ENCODE measurements around the gene HYPK. TPM values are rescaled to one million over a fixed set of nuclear protein-coding genes. Genes with fewer than 3 reads are reported as not detected.

The HYPK gene, protein sequence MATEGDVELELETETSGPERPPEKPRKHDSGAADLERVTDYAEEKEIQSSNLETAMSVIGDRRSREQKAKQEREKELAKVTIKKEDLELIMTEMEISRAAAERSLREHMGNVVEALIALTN
- 10 to 100 TPM; 14.8 to 16.1 TPM for total RNA-seq

DNA sequence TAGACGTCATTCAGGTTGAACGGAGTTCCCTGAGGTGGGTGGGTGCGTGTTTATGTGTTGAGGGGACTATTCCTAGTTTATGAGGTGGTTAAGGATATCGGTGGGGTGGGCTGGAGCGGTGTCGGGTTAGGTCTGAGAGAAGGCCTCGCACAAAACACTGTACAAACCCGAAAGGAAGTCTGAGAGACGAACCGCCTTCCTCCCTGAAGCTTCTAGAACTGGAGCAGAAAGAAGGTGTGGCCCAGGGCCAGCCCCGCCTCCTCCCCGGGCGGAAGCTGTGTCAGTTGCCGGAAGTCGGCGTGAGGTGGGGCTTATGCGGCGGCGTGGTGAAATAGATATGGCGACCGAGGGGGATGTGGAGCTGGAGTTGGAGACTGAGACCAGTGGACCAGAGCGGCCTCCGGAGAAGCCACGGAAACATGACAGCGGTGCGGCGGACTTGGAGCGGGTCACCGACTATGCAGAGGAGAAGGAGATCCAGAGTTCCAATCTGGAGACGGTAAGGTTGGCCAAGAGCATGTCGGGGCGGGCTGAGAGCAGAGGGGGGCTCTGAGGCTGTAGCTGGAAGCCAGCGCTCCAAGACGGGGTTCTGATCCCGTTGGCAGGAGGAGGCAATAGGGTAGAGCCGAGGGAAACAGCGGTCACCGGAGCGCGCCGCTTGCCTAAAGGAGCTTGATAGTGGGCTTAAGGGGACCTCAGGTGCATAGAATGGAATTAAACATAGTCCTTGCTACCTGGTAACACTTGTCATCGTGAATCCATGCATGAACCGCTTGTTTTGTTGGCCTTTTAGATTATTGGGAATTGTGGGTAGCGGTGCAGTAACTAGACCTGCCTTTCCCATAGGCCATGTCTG lies at the start of gene HYPK:
Gene HYPK, plus strand, starts transcription at position 314 of the 856 bp plus-strand sequence. Its CDS starts 24 bp downstream, at position 338.
- peak; percentile 98 for ATAC-seq
- CTCF ChIA-PET = interaction anchor here (0.6 to 1.6 kb wide), 5 partner anchors 10 to 30 kb away, joined by 3 to 6 read pairs (median 3); partner anchors contain the start of genes ELL3 and MFAP1
- H3K36me3 Mint-ChIP-seq = peaks cover 54% of the 10 kb centered on the region
- peak; percentile 95 for DNase-seq
- peaks cover 42% of the 10 kb centered on the region for H3K4me1 Mint-ChIP-seq
- H3K4me3 Mint-ChIP-seq = peak within 1 kb of the TSS; percentile 88
- H3K27me3 Mint-ChIP-seq = no peaks in the 10 kb centered on the region
- peak within 1 kb of the TSS; percentile 95 for H3K27ac Mint-ChIP-seq
- H3K9me3 Mint-ChIP-seq (ENCODE audit: low read depth) = no peaks in the 10 kb centered on the region

GRCh38 chr15:43751885-43752284 lies 48.5 kb upstream of the HYPK start:
- CTCF ChIA-PET = no interaction called here
- peaks cover 46% of the 10 kb centered on the region for H3K4me1 Mint-ChIP-seq
- H3K27me3 Mint-ChIP-seq = no peaks in the 10 kb centered on the region
- H3K36me3 Mint-ChIP-seq = peaks cover 31% of the 10 kb centered on the region
- H3K27ac Mint-ChIP-seq = no peak overlapping the region
- H3K9me3 Mint-ChIP-seq (ENCODE audit: low read depth) = no peaks in the 10 kb centered on the region
- H3K4me3 Mint-ChIP-seq = peak overlapping the region; percentile 5
- DNase-seq = no peak
- ATAC-seq = no peak

GRCh38 chr15:43762824-43763223 lies 37.6 kb upstream of the HYPK start:
- Mint-ChIP-seq H3K27me3 (no peaks in the 10 kb centered on the region), H3K36me3 (peaks cover 54% of the 10 kb centered on the region), H3K27ac (no peak overlapping the region), H3K9me3 (ENCODE audit: low read depth) (no peaks in the 10 kb centered on the region), H3K4me1 (no peaks in the 10 kb centered on the region), H3K4me3 (no peak overlapping the region)
- CTCF ChIA-PET = no interaction called here
- no peak for DNase-seq
- no peak for ATAC-seq

DNA sequence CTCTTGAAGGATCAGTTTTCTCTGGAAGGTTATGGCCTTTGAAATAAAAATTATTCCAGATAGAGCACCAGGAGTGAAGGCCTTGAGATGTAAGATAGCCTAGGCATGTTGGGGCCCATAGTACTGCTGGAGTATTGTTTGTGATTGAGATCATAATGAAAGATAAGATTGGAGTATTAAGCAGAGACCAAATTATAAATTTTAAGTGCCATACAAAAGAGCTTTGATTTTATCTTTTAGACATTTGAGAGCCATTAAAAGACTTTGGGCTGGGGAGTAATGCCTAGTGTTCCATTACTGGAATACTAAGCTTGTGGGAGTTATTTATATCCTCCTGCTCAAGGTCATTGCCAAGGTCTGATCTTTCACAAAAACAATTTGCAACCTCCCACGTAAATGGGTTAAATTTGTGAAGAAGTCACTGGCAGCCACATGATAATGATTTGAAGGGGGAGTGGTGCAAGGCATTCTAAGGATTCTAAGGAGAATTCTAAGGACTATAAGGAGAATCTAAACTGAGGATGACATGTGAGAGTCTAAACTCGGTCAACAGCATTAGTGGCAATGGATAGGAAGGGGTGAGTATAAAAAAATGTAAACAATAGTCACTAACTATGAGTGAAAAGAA lies 36.5 kb upstream of the HYPK start:
- Mint-ChIP-seq H3K27ac (no peak overlapping the region), H3K36me3 (peaks cover 60% of the 10 kb centered on the region), H3K9me3 (ENCODE audit: low read depth) (no peaks in the 10 kb centered on the region), H3K4me1 (no peaks in the 10 kb centered on the region), H3K27me3 (no peaks in the 10 kb centered on the region), H3K4me3 (no peak overlapping the region)
- CTCF ChIA-PET = interaction anchor here (2.3 kb wide), 1 partner anchor 13 kb away, joined by 8 read pairs; no protein-coding TSS in a partner anchor
- no peak for DNase-seq
- ATAC-seq = no peak

DNA sequence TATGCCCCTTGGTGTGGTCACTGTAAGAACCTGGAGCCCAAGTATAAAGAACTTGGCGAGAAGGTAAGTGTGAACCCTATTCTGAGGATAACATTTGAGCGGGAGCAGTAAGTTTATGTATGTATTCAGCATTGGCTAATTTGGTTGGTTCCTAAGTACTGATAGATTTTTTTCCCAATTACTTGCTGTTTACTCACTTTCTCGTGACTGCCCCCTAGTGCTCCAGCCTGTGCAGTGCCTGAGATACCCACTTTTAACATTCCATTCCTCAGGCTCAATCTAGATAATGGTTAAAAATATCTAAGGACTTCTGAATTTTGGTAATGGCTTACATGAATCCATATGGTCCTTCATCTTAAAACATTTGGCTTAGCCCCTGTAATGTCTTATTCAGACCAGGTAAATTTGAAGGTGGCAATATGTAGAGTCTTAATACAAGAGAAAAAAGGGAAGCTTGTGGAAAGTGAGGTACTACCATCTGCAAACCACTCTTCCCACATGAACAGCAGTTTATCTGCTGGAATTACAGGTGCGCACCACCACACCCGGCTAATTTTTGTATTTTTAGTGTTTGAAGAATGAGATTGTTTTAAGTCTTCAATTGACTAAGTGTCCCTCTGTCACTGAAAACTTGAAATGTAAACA lies 30.7 kb upstream of the HYPK start:
- Mint-ChIP-seq H3K4me3 (no peak overlapping the region), H3K27me3 (no peaks in the 10 kb centered on the region), H3K9me3 (ENCODE audit: low read depth) (no peaks in the 10 kb centered on the region), H3K27ac (no peak overlapping the region), H3K4me1 (no peaks in the 10 kb centered on the region), H3K36me3 (peaks cover 61% of the 10 kb centered on the region)
- DNase-seq (peak; percentile 69), ATAC-seq (peak; percentile 78)
- CTCF ChIA-PET = interaction anchor here (0.9 to 2.6 kb wide), 11 partner anchors 7 to 329 kb away, joined by 3 to 9 read pairs (median 4); partner anchors contain the start of genes ELL3, HYPK and SERINC4

DNA sequence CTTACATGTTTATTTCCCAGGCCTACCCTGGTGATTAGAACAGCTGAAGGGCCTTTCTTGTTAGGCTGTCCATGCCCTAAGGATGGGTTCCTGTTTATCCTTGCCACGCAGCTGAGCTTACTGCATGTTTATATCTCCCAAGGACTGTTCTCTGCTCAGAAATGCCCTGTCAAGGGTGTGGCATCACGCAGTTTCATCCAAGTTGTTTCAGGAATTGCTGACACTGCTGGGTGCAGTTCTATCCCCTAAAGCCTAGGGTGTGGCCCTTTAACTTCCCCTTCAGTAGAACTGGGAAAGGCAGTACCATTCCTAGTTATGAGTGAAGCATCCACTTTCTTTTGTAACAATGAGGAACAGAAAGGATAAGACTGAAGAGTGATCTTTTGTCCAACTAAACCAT lies 28.6 kb upstream of the HYPK start:
- CTCF ChIA-PET = interaction anchor here (0.9 kb wide), 1 partner anchor 16 kb away, joined by 3 read pairs; no protein-coding TSS in a partner anchor
- Mint-ChIP-seq H3K9me3 (ENCODE audit: low read depth) (no peaks in the 10 kb centered on the region), H3K27me3 (no peaks in the 10 kb centered on the region), H3K4me3 (no peak overlapping the region), H3K36me3 (peaks cover 45% of the 10 kb centered on the region), H3K27ac (no peak overlapping the region), H3K4me1 (peaks cover 5% of the 10 kb centered on the region)
- ATAC-seq (no peak), DNase-seq (no peak)

DNA sequence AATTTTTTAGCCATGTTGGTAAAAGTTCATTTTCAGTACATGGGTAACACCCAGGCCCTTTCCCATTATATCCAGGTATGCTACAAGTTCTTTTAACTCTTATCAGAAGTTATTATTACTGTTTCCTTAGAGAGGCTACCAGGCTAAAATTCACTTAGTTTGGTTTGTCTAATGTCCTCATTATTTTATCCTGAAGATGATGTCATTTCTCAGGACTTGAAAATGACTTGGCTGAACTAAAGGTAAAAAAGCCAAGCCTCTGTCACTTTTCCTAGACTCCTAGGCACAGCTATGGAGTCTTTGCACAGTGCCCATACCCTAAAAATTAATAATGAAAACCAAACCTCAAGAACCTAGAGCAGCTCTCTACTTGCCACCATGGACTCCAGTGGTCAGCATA lies 27.8 kb upstream of the HYPK start:
- CTCF ChIA-PET = no interaction called here
- Mint-ChIP-seq H3K27ac (no peak overlapping the region), H3K4me3 (no peak overlapping the region), H3K4me1 (peaks cover 9% of the 10 kb centered on the region), H3K36me3 (peaks cover 45% of the 10 kb centered on the region), H3K9me3 (ENCODE audit: low read depth) (no peaks in the 10 kb centered on the region), H3K27me3 (no peaks in the 10 kb centered on the region)
- ATAC-seq (no peak), DNase-seq (no peak)

GRCh38 chr15:43774062-43774461 lies 26.3 kb upstream of the HYPK start:
- peaks cover 17% of the 10 kb centered on the region for H3K4me1 Mint-ChIP-seq
- peaks cover 34% of the 10 kb centered on the region for H3K36me3 Mint-ChIP-seq
- H3K27me3 Mint-ChIP-seq = peaks cover 7% of the 10 kb centered on the region
- no peak for ATAC-seq
- no peak for DNase-seq
- H3K4me3 Mint-ChIP-seq = no peak overlapping the region
- CTCF ChIA-PET = no interaction called here
- no peaks in the 10 kb centered on the region for H3K9me3 Mint-ChIP-seq (ENCODE audit: low read depth)
- no peak overlapping the region for H3K27ac Mint-ChIP-seq

- H3K4me3 Mint-ChIP-seq = no peak overlapping the region
- no peak for ATAC-seq
These were observed 24.9 kb upstream of the HYPK start for GRCh38 chr15:43775411-43775965.

GRCh38 chr15:43776101-43776717 lies 24.2 kb upstream of the HYPK start:
- H3K9me3 Mint-ChIP-seq (ENCODE audit: low read depth) = no peaks in the 10 kb centered on the region
- peaks cover 15% of the 10 kb centered on the region for H3K36me3 Mint-ChIP-seq
- H3K27me3 Mint-ChIP-seq = peaks cover 18% of the 10 kb centered on the region
- H3K4me3 Mint-ChIP-seq = peak overlapping the region; percentile 81
- peak; percentile 9 for ATAC-seq
- CTCF ChIA-PET = interaction anchor here (0.9 to 3.8 kb wide), 12 partner anchors 7 to 400 kb away, joined by 3 to 39 read pairs (median 6); partner anchors contain the start of genes HYPK, SERF2 and SERINC4
- H3K4me1 Mint-ChIP-seq = peaks cover 19% of the 10 kb centered on the region
- peak; percentile 46 for DNase-seq
- peak overlapping the region; percentile 11 for H3K27ac Mint-ChIP-seq

More at GRCh38 chr15:43775411-43775965, 24.9 kb upstream of the HYPK start:
- peaks cover 19% of the 10 kb centered on the region for H3K4me1 Mint-ChIP-seq
- CTCF ChIA-PET = interaction anchor here (2.3 to 3.8 kb wide), 2 partner anchors 10 to 15 kb away, joined by 10 to 39 read pairs; partner anchors contain the start of gene SERF2
- H3K27ac Mint-ChIP-seq = no peak overlapping the region
- peaks cover 21% of the 10 kb centered on the region for H3K36me3 Mint-ChIP-seq
- no peaks in the 10 kb centered on the region for H3K9me3 Mint-ChIP-seq (ENCODE audit: low read depth)
- peaks cover 11% of the 10 kb centered on the region for H3K27me3 Mint-ChIP-seq
- no peak for DNase-seq

DNA sequence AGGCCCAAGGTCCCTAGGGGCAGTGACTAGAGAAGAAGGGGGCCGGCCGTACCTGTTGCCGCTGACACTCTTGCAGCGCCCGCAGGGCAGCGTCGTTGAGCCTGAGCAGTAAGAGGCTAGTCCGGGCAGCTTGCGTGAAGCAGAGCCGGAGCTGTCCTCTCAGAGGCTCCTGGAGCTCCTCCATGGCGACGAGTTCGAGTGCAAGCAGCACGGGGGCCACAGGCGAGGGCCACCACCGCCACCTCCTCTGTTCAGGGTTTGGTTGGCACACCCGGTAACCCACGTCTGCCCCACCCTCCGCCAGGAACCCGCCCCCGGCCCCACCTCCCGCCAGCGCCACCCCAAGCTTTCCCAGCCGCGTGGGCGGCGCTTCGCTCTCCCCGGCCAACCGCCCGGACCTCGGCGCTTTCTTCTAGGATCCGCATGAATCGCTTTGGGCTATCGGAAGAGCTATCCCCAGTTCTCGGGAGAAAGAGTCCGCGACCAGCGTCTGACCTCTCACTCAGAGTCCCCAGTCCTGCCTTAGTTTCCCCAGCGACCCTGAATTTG lies 23.6 kb upstream of the HYPK start, which contains the start of gene ELL3:
Gene ELL3, minus strand, starts transcription at position 249 of the 549 bp plus-strand sequence. Its CDS starts 65 bp downstream, at position 184.
- peaks cover 19% of the 10 kb centered on the region for H3K4me1 Mint-ChIP-seq
- DNase-seq (peak; percentile 76), ATAC-seq (peak; percentile 78)
- H3K27ac Mint-ChIP-seq = peak within 1 kb of the TSS; percentile 80
- peaks cover 11% of the 10 kb centered on the region for H3K36me3 Mint-ChIP-seq
- no peaks in the 10 kb centered on the region for H3K9me3 Mint-ChIP-seq (ENCODE audit: low read depth)
- H3K4me3 Mint-ChIP-seq = peak within 1 kb of the TSS; percentile 81
- H3K27me3 Mint-ChIP-seq = peaks cover 18% of the 10 kb centered on the region
- CTCF ChIA-PET = interaction anchor here (0.9 to 3.8 kb wide), 14 partner anchors 8 to 405 kb away, joined by 3 to 39 read pairs (median 4); partner anchors contain the start of genes HYPK, SERF2 and SERINC4

All from activated CD8-positive, alpha-beta memory T cell treated with anti-CD3 and anti-CD28 coated beads, Interleukin-2, amount 10 ng/mL, durations not matched to agents 7 days and 5 days (primary cell).